Naive B cell (primary cell): ENCODE results near the gene COLQ. TPM values are rescaled to one million over a fixed set of nuclear protein-coding genes. Genes with fewer than 3 reads are reported as not detected.
"Not testable (repeated sequence)": the region's sequence is repeated elsewhere in the genome, so short reads cannot be mapped to it uniquely, and the experiment has no call there.

Experiments
- ATAC-seq, 2 donors: fragments of 150-1000 bp; cut with Tn5 transposase; 2 replicates each; pipeline ENCODE4 v1.10.0; 2021; ENCODE audit warnings: low read depth in 2 of 2, mild to moderate bottlenecking in 2 of 2, moderate library complexity in 2 of 2
- DNase-seq: peaks from one replicate; pipeline ENCODE4 v3.0.0; 2022
- H3K27ac Mint-ChIP-seq, 6 donors: one replicate each; pipeline ENCODE4 v1.8.0; 2020 to 2022; ENCODE audit warnings: mild to moderate bottlenecking in 6 of 6, mixed read lengths in 6 of 6, moderate library complexity in 5 of 6, inconsistent platforms in 2 of 6
- H3K27me3 Mint-ChIP-seq, 3 donors: one replicate each; pipeline ENCODE4 v1.8.0; 2021 to 2022; ENCODE audit warnings: mixed read lengths in 3 of 3, mild to moderate bottlenecking in 1 of 3
- H3K36me3 Mint-ChIP-seq, 2 donors: one replicate each; pipeline ENCODE4 v1.8.0; 2020 to 2022; ENCODE audit warnings: mixed read lengths in 2 of 2, inconsistent platforms in 1 of 2, mild to moderate bottlenecking in 1 of 2
- H3K4me1 Mint-ChIP-seq, 3 donors: one replicate each; pipeline ENCODE4 v1.8.0; 2020 to 2022; ENCODE audit warnings: mixed read lengths in 3 of 3, inconsistent platforms in 1 of 3, mild to moderate bottlenecking in 1 of 3, moderate library complexity in 1 of 3
- H3K4me3 Mint-ChIP-seq, 8 donors: one replicate each; pipeline ENCODE4 v1.8.0; 2020 to 2022; ENCODE audit warnings: mild to moderate bottlenecking in 8 of 8, mixed read lengths in 8 of 8, moderate library complexity in 8 of 8, inconsistent platforms in 2 of 8
- H3K9me3 Mint-ChIP-seq, 7 donors: one replicate each; pipeline ENCODE4 v1.8.0; 2020 to 2022; ENCODE audit warnings: mixed read lengths in 7 of 7, mild to moderate bottlenecking in 5 of 7, inconsistent platforms in 2 of 7, moderate library complexity in 1 of 7
- polyA plus RNA-seq, 6 donors: library from polyadenylated mRNA; unstranded; fragments of 300-500 nt; fragmentation: Illumina TruSeq; gene quantifications; one replicate each; pipeline ENCODE4 v1.2.3, GENCODE V29; 2021; ENCODE audit warnings: low read depth in 6 of 6

The COLQ gene
- polyA plus RNA-seq, 6 donors from 2014 or later: 0.17 to 0.45 TPM; not detected in 4

DNA sequence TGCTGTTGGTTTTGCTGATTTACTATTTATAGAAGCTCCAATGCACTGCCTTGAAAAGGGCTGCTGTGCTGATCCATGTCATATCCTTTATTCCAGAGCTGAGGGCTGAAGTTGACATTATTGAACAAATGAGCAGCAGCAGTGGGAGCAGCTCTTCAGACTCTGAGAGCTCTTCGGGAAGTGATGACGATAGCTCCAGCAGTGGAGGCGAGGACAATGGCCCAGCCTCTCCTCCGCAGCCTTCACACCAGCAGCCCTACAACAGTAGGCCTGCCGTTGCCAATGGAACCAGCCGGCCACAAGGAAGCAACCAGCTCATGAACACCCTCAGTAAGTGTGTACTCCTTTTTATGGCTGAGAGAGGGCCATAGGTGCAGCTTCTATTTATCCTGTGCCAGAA is 85.3 kb downstream of the COLQ start:
- H3K27ac Mint-ChIP-seq: peak overlapping the region in 1 of 6 donors; percentile 58
- no peak for DNase-seq
- peaks cover 1 to 20% (median 2%) of the 10 kb centered on the region in 3 donors for H3K4me1 Mint-ChIP-seq
- H3K27me3 Mint-ChIP-seq: no peaks in the 10 kb centered on the region
- no peaks in the 10 kb centered on the region for H3K9me3 Mint-ChIP-seq
- H3K36me3 Mint-ChIP-seq: peaks cover 14 to 19% of the 10 kb centered on the region in 2 donors
- no peak for ATAC-seq
- no peak overlapping the region for H3K4me3 Mint-ChIP-seq

DNA sequence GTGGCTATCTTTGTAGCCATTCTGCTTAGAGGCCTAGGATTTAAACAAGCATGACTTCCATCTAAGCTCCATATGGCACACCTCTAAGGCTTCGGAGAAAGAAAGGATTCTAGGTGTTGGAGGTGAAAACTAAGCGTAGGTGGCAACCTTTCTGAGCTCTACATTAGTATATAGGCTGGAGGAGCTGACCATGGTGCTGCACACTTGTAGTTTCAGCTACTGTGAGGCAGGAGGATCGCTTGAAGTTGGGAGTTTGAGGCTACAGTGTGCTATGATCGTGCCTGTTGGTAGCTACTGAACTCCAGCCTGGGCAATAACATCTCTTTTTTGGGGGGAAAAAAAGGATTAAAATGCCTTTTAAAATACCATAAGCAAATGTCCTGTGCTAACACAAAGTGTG is 86.8 kb downstream of the COLQ start:
- H3K4me1 Mint-ChIP-seq: peaks cover 5 to 20% (median 13%) of the 10 kb centered on the region in 3 donors
- H3K9me3 Mint-ChIP-seq: no peaks in the 10 kb centered on the region
- ATAC-seq: no peak
- no peaks in the 10 kb centered on the region for H3K27me3 Mint-ChIP-seq
- DNase-seq: no peak
- no peak overlapping the region for H3K27ac Mint-ChIP-seq
- peaks cover 14 to 23% of the 10 kb centered on the region in 2 donors for H3K36me3 Mint-ChIP-seq
- no peak overlapping the region for H3K4me3 Mint-ChIP-seq

DNA sequence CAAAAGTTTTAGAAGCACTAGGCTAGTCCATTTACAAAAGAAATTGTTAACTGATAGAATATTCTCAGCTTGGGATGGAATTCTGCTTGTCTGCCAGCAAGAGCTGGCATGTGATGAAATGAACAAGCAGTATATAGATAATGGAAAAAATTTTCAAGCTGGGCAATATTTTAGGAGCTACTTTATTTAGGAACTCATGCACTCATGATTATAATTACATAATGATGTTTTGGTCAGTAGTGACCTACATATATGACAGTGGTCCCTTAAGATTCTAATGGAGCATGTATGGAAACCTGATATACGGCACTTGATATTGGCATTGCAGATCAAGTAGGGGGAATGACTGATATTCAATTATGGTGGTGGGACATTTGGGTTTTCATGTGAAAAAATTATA is 88.0 kb downstream of the COLQ start:
- Mint-ChIP-seq H3K36me3 (peaks cover 14 to 23% of the 10 kb centered on the region in 2 donors), H3K27me3 (no peaks in the 10 kb centered on the region), H3K4me3 (no peak overlapping the region), H3K4me1 (peaks cover 10 to 30% (median 23%) of the 10 kb centered on the region in 3 donors), H3K9me3 (no peaks in the 10 kb centered on the region), H3K27ac (no peak overlapping the region)
- ATAC-seq: no peak
- DNase-seq: no peak

DNA sequence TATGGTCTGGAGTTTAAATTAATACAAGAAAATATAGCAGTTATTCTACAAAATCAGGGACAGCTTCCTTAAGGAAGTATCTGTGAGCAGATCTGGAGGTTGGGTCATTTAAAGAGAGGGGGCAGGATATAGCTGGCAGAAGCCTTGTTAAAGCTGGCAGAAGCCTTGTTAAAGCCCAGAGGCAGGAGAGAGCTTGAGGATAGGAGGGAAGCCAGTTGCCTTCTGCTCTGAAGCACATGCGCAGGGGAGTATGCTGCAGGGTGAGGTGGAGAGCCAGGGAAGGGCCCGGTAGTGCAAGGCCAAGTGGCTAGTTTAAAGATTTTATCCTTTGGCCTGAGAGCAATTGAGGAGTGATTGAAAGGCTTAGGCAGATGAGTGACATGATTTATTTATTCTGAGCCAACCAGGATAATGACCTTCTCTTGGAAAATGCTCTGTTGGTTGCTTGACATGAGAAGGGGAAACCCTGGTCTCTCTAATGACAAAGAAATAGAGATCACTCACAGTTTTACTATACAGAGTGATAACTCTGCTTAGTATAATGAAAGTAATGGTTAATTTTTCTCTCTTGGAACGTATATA is 90.2 kb downstream of the COLQ start:
- DNase-seq (no peak), ATAC-seq (no peak)
- Mint-ChIP-seq H3K27ac (peak overlapping the region in 2 of 6 donors; percentile 20 to 60), H3K36me3 (peaks cover 16 to 29% of the 10 kb centered on the region in 2 donors), H3K9me3 (no peaks in the 10 kb centered on the region), H3K4me1 (peaks cover 25 to 49% (median 45%) of the 10 kb centered on the region in 3 donors), H3K4me3 (no peak overlapping the region), H3K27me3 (no peaks in the 10 kb centered on the region)

DNA sequence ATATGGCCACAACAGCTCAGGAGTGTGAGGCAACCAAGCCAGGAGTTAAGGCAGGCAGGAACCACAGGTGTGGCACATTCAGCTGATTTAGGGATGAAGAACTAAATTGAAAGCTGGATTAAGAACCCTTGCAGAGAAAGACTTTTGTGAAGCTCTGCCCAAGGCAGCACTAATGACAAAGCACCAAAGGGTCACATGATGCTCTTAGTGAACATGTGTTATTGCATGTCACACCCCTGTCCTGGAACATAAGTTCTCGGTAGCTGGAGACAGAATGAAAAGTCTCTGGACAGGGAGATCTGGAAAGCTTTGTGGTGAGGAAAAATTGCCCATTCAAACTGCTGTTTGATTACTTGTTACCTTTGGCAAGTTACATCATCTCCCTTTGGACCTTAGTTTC is 90.9 kb downstream of the COLQ start:
- ATAC-seq: no peak
- Mint-ChIP-seq H3K27ac (peak overlapping the region in 1 of 6 donors; percentile 59), H3K36me3 (peaks cover 12 to 24% of the 10 kb centered on the region in 2 donors), H3K4me1 (peaks cover 30 to 56% (median 52%) of the 10 kb centered on the region in 3 donors), H3K9me3 (no peaks in the 10 kb centered on the region), H3K4me3 (peak overlapping the region in 1 of 8 donors; percentile 6), H3K27me3 (no peaks in the 10 kb centered on the region)
- no peak for DNase-seq

DNA sequence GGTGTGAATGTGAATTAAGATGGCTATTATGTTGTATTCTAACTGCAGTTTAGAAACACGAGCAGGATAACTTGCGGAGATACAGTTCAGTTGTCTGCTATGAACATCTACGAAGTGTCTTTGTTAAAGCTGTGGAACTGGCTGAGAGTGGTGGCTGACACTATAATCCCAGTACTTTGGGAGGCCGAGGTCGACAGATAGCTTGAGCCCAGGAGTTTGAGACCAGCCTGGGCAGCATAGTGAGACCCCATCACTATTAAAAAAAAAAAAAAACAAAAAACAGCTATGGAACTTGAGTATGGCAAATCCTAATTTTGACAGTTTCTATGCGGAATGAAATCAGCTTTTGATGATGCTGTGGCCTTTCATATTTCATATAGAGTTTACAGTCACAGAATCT is 92.4 kb downstream of the COLQ start:
- H3K27ac Mint-ChIP-seq: peak overlapping the region in 3 of 6 donors; percentile 64 to 94 (median 67)
- H3K4me1 Mint-ChIP-seq: peaks cover 36 to 61% (median 58%) of the 10 kb centered on the region in 3 donors
- DNase-seq (no peak), ATAC-seq (no peak)
- no peaks in the 10 kb centered on the region for H3K27me3 Mint-ChIP-seq
- H3K36me3 Mint-ChIP-seq: peaks cover 12 to 16% of the 10 kb centered on the region in 2 donors
- H3K4me3 Mint-ChIP-seq: peak overlapping the region; percentile 29 to 99 (median 98)
- H3K9me3 Mint-ChIP-seq: no peaks in the 10 kb centered on the region

DNA sequence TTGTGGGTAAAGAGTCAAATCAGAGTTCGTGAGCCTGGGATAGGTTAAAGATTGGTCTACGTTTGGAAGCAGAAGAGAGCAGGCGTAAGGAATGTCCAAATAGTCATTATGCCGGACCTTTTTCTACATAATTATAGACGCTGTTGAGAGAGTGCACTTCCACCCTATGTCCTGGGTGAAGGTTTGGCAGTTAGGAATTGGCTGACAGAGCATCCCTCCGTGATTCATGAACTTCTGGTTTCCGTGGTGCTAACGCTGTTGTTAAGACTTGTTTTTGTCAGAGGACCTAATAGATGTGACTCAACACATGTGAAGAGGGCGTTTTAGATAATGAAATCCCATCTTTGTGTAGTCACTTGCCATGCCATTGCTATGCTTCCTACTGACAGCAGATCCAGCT is 93.0 kb downstream of the COLQ start:
- Mint-ChIP-seq H3K27ac (peak overlapping the region; percentile 67 to 98 (median 91)), H3K27me3 (no peaks in the 10 kb centered on the region), H3K4me1 (peaks cover 36 to 65% (median 56%) of the 10 kb centered on the region in 3 donors), H3K9me3 (no peaks in the 10 kb centered on the region), H3K4me3 (peak overlapping the region; percentile 84 to 99 (median 98)), H3K36me3 (peaks cover 9 to 16% of the 10 kb centered on the region in 2 donors)
- no peak for DNase-seq
- no peak for ATAC-seq

DNA sequence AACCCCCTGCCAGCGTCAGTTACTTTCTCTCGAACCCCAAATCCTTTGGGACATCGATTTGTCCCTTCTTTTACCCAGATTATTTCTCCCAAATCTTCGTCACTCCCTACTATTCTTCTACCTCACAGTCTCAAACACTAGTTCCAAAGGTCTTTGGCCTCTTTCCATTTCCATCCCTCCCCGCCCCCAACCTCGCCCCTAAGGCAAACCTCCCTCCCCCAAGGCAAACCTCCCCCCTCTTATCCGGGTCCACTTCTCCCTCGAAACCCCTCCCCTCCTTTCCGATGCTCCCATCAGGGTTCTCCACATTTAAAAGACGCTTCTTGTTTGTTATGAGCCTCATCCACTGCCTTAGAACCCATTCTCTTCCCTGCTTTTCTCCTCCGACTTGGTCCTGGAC is 93.5 kb downstream of the COLQ start:
- DNase-seq (no peak), ATAC-seq (no peak)
- Mint-ChIP-seq H3K4me1 (peaks cover 36 to 65% (median 51%) of the 10 kb centered on the region in 3 donors), H3K27ac (peak overlapping the region; percentile 78 to 98 (median 98)), H3K27me3 (no peaks in the 10 kb centered on the region), H3K4me3 (peak overlapping the region; percentile 84 to 99 (median 98)), H3K36me3 (peaks cover 4 to 16% of the 10 kb centered on the region in 2 donors), H3K9me3 (no peaks in the 10 kb centered on the region)

DNA sequence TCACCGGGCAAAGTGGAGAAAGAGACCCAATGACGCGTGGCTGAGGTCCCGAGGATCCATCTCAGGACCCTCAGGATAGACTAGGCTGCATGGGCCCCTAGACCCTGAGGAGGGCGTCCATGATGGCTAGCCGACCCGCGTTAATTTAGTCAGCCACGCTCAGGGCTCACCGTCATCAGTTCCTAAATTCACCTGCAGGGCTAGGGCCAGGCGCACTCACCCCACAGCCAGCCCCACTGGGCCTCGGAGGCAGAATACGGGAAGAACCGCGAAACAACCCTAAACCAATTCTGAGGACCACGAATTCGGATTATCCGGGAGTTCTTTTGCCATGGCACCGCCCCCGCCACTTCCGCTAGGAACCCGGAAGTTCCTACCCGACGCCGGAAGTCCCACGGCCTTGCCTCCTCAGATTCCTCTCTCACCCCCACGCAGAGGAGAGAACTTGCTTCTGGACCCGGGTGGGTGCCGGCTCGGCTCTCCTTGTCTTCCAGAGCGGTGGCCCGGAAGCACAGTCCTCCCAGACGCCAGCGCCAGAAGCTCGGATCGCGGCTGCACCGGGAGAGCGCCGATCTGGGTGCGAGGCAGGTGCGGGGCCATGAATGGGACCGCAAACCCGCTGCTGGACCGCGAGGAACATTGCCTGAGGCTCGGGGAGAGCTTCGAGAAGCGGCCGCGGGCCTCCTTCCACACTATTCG is 94.2 kb downstream of the COLQ start, which contains the start of the genes EAF1 and METTL6:
Gene EAF1 (plus strand): TSS at position 417 of the 699 bp plus-strand sequence. CDS start 182 bp downstream, at position 599.
Gene METTL6 (minus strand): TSS at position 363 of the 699 bp plus-strand sequence. CDS start 1,033 bp downstream, outside the sequence.
- H3K36me3 Mint-ChIP-seq: peaks cover 4 to 16% of the 10 kb centered on the region in 2 donors

DNA sequence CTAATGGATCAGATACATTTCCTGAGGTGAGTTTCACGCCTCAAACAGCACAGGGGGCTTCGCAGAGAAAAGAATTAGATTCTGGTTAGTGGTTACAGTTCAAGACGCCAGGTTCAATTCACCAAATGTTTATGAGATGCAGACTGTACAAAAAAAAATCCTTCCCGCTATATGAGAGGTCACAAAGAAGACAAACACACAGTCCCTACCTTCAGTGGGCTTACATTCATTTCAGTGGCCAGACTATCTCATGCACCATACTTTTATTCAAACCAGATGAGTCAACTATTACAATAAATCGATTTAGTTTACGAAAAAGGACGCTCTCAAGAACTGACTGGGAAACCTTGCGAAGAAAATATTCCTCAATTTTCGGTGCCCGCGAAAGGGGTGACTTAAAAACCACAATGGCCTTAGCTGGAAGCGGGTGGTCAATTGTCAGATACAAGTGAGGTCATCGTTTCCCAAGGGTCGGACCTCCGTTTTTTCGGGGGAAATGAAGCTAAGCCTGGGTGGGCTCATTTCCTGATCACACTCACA is 94.9 kb downstream of the COLQ start:
- Mint-ChIP-seq H3K27me3 (no peaks in the 10 kb centered on the region), H3K4me1 (peaks cover 36 to 69% (median 51%) of the 10 kb centered on the region in 3 donors), H3K9me3 (no peaks in the 10 kb centered on the region), H3K4me3 (peak overlapping the region; percentile 84 to 99 (median 98)), H3K27ac (peak overlapping the region; percentile 94 to 99 (median 98)), H3K36me3 (peaks cover 4 to 16% of the 10 kb centered on the region in 2 donors)
- ATAC-seq (no peak), DNase-seq (no peak)

More for the DNA sequence above, 94.2 kb downstream of the COLQ start, which contains the start of the genes EAF1 and METTL6:
- H3K4me1 Mint-ChIP-seq: peaks cover 36 to 66% (median 51%) of the 10 kb centered on the region in 3 donors
- no peaks in the 10 kb centered on the region for H3K27me3 Mint-ChIP-seq
- H3K4me3 Mint-ChIP-seq: peak within 1 kb of the TSS; percentile 84 to 99 (median 98)
- peak within 1 kb of the TSS; percentile 94 to 99 (median 98) for H3K27ac Mint-ChIP-seq
- no peaks in the 10 kb centered on the region for H3K9me3 Mint-ChIP-seq
- peak; percentile 89 to 90 for ATAC-seq
- DNase-seq: peak; percentile 80

DNA sequence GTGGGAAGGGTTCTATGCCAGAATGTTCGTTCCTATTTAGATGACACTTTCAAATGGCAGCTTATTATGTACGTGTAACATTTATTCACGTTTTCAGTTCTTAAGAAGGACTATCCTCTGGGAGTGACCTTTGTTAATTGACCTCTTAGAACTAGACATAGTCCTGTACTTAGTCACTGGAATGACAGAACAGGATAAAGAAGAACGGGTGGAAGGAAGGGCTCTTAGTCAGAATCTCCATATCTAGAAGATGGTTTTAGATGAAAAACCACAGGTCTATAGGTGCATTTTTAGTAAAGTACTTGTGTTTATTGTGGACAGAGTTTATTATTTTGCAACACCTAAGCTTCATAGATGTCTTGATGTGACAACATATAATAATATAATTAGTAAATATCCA is 100.6 kb downstream of the COLQ start:
- Mint-ChIP-seq H3K4me1 (peaks cover 9 to 24% (median 22%) of the 10 kb centered on the region in 3 donors), H3K4me3 (peak overlapping the region in 1 of 8 donors; percentile 57), H3K27me3 (no peaks in the 10 kb centered on the region), H3K9me3 (no peaks in the 10 kb centered on the region), H3K36me3 (peaks cover under 1 to 5% of the 10 kb centered on the region in 2 donors), H3K27ac (no peak overlapping the region)
- ATAC-seq (no peak), DNase-seq (no peak)

DNA sequence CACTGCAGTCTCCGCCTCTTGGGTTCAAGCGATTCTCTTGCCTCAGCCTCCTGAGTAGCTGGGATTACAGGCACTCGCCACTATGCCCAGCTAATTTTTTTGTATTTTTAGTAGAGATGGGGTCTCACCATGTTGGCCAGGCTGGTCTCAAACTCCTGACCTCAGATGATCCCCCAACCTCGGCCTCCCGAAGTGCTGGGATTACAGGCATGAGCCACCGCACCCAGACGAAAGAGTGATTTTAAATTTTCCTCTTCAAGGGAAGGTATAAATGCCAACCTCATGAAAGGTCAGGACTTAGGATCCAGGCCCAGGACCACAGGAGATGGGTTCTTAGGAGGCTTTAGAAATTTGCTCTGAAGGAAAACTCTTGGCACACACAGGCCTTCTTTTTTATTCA is 110.5 kb downstream of the COLQ start:
- not testable (repeated sequence) for H3K27me3 Mint-ChIP-seq, DNase-seq, ATAC-seq, H3K4me1 Mint-ChIP-seq, H3K4me3 Mint-ChIP-seq, H3K9me3 Mint-ChIP-seq, H3K27ac Mint-ChIP-seq
- peaks cover 11 to 20% of the 10 kb centered on the region in 2 donors for H3K36me3 Mint-ChIP-seq

DNA sequence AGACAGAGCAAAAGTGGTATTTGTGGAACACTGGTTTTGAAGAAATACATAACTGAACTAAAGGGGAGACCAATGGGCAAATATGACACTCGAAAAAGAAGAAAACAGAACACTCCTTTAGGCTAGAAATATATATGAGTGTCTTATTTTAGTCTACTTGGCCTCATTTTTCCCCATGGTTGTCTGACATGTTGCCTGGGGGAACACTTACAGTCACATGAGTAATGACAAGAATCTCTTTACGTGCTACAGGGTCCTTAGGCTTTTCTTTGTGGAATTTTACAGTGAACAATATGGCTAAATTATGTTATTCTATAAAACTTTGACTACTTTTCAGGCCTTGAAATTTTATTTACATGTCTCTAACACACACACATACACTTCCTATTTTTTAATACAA is 111.7 kb downstream of the COLQ start:
- Mint-ChIP-seq H3K4me1 (peaks cover 0 to 7% (median 4%) of the 10 kb centered on the region in 3 donors), H3K27me3 (no peaks in the 10 kb centered on the region), H3K4me3 (no peak overlapping the region), H3K9me3 (no peaks in the 10 kb centered on the region), H3K27ac (no peak overlapping the region), H3K36me3 (peaks cover 0 to 15% of the 10 kb centered on the region in 2 donors)
- DNase-seq (no peak), ATAC-seq (no peak)
